Transverse colon (tissue), 4 donors: Measurements from ENCODE around the gene YIPF7. TPM values are rescaled to one million over a fixed set of nuclear protein-coding genes. Genes with fewer than 3 reads are reported as not detected.

Experiments
- DNase-seq: peaks from one replicate; pipeline ENCODE4 v3.0.0-alpha.2; 2019
- H3K27ac ChIP-seq, 4 donors: fragments of 200-600 bp; sonication (generic); 2 replicates each; pipeline ENCODE4 v1.5.1; 2016 to 2018; ENCODE audit warnings: inconsistent platforms in 4 of 4
- H3K27me3 ChIP-seq: fragments of 200-600 bp; sonication (generic); 2 replicates; pipeline ENCODE4 v1.5.1; 2017; ENCODE audit warnings: inconsistent platforms
- H3K36me3 ChIP-seq, 4 donors: fragments of 200-600 bp; sonication (generic); 2 replicates each; pipeline ENCODE4 v1.5.1; 2017 to 2019; ENCODE audit warnings: inconsistent platforms in 4 of 4
- H3K4me1 ChIP-seq, 4 donors: fragments of 200-600 bp; sonication (generic); 2 replicates each; pipeline ENCODE4 v1.5.1; 2017 to 2020; ENCODE audit warnings: inconsistent platforms in 4 of 4
- H3K4me3 ChIP-seq, 4 donors: fragments of 200-600 bp; sonication (generic); 1 replicate in 1 of 4; 2 replicates in 3 of 4; pipeline versions ENCODE4 v1.5.1 to v1.6.1; 2017 to 2019; ENCODE audit warnings: inconsistent platforms in 4 of 4
- H3K9me3 ChIP-seq, 2 donors: fragments of 200-600 bp; sonication (generic); 2 replicates each; pipeline ENCODE4 v1.5.1; 2017 to 2019; ENCODE audit warnings: inconsistent platforms in 2 of 2
- EP300 ChIP-seq: sonication (generic); formaldehyde crosslinking; IDR thresholded peaks from one replicate; pipeline ENCODE4 v1.6.1; 2017; ENCODE audit warnings: antibody characterized with exemption, low read depth
- POLR2A ChIP-seq: fragments of 450-650 bp; IDR thresholded peaks from one replicate; pipeline ENCODE4 v1.6.1; 2016; ENCODE audit warnings: antibody characterized with exemption, mild to moderate bottlenecking, moderate library complexity
- POLR2AphosphoS5 ChIP-seq, 3 donors: sonication (generic); formaldehyde crosslinking; IDR thresholded peaks; one replicate each; pipeline ENCODE4 v1.6.1; 2016; ENCODE audit warnings: antibody characterized with exemption in 3 of 3
- WGBS, 2 donors: methylation state at CpG; one replicate each; pipeline ENCODE4 v1.1.5; 2018; ENCODE audit warnings: low coverage in 1 of 2; 5-methylcytosine and 5-hydroxymethylcytosine counted together
- in situ Hi-C, 4 donors: fragments of 200-750 bp; cut with MboI; loops; one replicate each; pipeline versions ENCODE4 v1.15.0 to v1.15.1; 2017; ENCODE audit warnings: low sequenced_read_pairs in 3 of 4, low pct_ligation_motif_present in 1 of 4, low pct_unique_long_range_greater_than_20kb in 1 of 4
- intact Hi-C: fragments of 100-400 bp; cut with DNase I; formaldehyde crosslinking; loops from one replicate; pipeline ENCODE4 v1.15.1; 2023; ENCODE audit warnings: low total_unique reads
- total RNA-seq, 4 donors: library from RNA; depleted of rRNA; stranded (reverse); fragments of >200 nt; gene quantifications; one replicate each; pipeline ENCODE4 v1.1.0, GENCODE V29; 2016
- TF ChIP-seq, protein P1 (sequence below), 5 experiments: fragments of 200-600 bp in 3 of 5; fragments of 450-650 bp in 2 of 5; sonication (generic) in 3 of 5; IDR thresholded peaks; 1 replicate in 2 of 5; 2 replicates in 3 of 5; pipeline ENCODE4 v1.5.1; 2016 to 2017; ENCODE audit warnings: antibody characterized with exemption in 5 of 5, inconsistent platforms in 3 of 5, mild to moderate bottlenecking in 2 of 5, moderate library complexity in 1 of 5

Gene YIPF7
- total RNA-seq, 4 donors from 2014 or later: not detected

DNA sequence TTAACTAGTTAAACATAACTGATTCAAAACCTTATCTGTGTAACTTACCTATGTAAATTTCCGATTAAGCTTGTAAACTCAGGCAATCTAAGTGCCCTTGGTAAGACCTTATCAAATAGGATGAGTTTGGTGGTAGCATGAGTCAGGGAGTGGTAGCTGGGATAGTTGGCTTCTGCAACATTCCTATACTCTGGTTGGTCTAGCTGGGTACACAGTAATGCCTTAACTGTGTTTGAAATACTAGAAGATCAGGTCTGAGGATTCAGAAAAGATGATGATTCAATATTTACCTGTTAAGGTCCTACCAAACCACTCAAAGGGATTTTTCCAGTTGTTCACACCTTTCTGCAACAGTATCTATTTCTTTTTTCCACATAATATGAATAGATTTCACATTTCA lies 5.3 kb downstream of the YIPF7 start:
- DNase-seq: no peak
- H3K4me3 ChIP-seq: no peak overlapping the region
- in situ Hi-C loops (no loop called here), intact Hi-C loops (loop anchor here (5.0 kb wide), 1 partner anchor 971 kb away; no protein-coding TSS in a partner anchor)
- TF ChIP-seq EP300: no peak
- TF ChIP-seq POLR2A: no peak
- TF ChIP-seq, protein P1, sequence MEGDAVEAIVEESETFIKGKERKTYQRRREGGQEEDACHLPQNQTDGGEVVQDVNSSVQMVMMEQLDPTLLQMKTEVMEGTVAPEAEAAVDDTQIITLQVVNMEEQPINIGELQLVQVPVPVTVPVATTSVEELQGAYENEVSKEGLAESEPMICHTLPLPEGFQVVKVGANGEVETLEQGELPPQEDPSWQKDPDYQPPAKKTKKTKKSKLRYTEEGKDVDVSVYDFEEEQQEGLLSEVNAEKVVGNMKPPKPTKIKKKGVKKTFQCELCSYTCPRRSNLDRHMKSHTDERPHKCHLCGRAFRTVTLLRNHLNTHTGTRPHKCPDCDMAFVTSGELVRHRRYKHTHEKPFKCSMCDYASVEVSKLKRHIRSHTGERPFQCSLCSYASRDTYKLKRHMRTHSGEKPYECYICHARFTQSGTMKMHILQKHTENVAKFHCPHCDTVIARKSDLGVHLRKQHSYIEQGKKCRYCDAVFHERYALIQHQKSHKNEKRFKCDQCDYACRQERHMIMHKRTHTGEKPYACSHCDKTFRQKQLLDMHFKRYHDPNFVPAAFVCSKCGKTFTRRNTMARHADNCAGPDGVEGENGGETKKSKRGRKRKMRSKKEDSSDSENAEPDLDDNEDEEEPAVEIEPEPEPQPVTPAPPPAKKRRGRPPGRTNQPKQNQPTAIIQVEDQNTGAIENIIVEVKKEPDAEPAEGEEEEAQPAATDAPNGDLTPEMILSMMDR (IDR thresholded peaks at IDR 0.05): no peak
- TF ChIP-seq POLR2AphosphoS5 (IDR thresholded peaks at IDR 0.05): no peak
- WGBS, 2 donors: 58 to 77% methylated on average over 1 of the region's 1 CpG
- no peaks in the 10 kb centered on the region for H3K27me3 ChIP-seq
- no peaks in the 10 kb centered on the region for H3K36me3 ChIP-seq
- H3K27ac ChIP-seq: no peak overlapping the region
- no peaks in the 10 kb centered on the region for H3K9me3 ChIP-seq
- no peaks in the 10 kb centered on the region for H3K4me1 ChIP-seq

DNA sequence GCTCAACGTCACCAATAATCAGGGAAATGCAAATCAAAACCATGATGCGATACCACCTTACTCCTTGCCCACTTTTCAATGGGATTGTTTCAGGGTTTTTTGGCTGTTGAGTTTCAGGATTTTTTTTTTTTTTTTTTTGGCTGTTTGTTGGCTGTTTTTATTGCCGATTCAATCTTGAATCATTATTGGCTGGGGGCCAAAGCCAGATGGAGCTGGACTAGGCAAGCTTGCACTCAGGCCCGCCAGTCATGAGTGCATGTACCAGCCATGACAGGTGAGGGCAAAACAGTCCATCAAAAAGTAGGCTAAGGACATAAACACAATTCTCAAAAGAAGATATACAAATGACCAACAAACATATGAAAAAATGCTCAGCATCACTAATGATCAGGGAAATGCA lies 13.3 kb downstream of the YIPF7 start:
- intact Hi-C loops (no loop called here), in situ Hi-C loops (no loop called here)
- TF ChIP-seq, protein P1 (IDR thresholded peaks at IDR 0.05): no peak
- TF ChIP-seq POLR2AphosphoS5 (IDR thresholded peaks at IDR 0.05): no peak
- TF ChIP-seq POLR2A: no peak
- no peak for TF ChIP-seq EP300
- Histone ChIP-seq H3K9me3 (no peaks in the 10 kb centered on the region), H3K27ac (no peak overlapping the region), H3K36me3 (no peaks in the 10 kb centered on the region), H3K4me3 (no peak overlapping the region), H3K27me3 (no peaks in the 10 kb centered on the region), H3K4me1 (no peaks in the 10 kb centered on the region)
- no peak for DNase-seq
- 53 to 71% methylated on average over 4 of the region's 4 CpGs for WGBS, 2 donors

DNA sequence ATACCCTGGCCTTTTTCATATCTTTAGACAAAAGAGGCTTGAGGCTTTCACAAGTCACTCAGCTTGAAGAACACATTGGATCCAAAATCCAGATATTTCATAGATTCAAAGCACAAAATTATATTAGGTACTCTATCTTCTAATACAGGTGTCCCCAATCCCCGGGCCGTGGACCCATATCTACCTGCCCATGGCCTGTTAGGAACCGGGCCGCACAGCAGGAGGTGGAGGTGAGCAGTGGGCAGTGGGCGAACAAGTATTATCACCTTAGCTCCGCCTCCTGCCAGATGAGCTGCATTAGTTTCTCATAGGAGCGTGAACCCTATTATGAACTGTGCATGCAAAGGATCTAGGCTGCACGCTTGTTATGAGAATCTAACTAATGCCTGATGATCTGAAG lies 18.7 kb downstream of the YIPF7 start:
- intact Hi-C loops: no loop called here
- TF ChIP-seq EP300 (no peak), POLR2AphosphoS5 (IDR thresholded peaks at IDR 0.05) (no peak), POLR2A (no peak)
- TF ChIP-seq, protein P1 (IDR thresholded peaks at IDR 0.05): no peak
- 78 to 83% methylated on average over 7 to 8 of the region's 8 CpGs for WGBS, 2 donors
- Histone ChIP-seq H3K27me3 (no peaks in the 10 kb centered on the region), H3K4me3 (no peak overlapping the region), H3K9me3 (no peaks in the 10 kb centered on the region), H3K4me1 (no peaks in the 10 kb centered on the region), H3K27ac (no peak overlapping the region), H3K36me3 (no peaks in the 10 kb centered on the region)
- no peak for DNase-seq
- in situ Hi-C loops: no loop called here

DNA sequence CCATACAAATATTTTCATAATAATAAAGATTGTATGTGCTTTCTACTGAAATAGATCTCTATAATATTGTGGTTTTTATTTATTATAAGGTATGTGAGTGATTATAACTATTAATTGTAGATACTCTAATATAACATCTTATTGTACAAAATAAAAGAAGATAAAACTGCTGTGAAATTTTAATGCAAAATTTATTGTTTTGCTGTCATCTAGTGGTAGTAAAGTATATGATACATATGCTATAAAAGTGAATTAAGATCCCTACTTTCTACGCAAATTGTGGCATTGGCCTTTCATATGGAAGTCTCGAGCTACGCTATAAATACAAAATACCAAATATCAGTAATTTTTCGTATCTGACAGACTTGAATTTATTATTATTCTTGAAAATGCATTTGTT lies 19.3 kb downstream of the YIPF7 start:
- DNase-seq: no peak
- in situ Hi-C loops: no loop called here
- Histone ChIP-seq H3K27me3 (no peaks in the 10 kb centered on the region), H3K4me1 (no peaks in the 10 kb centered on the region), H3K27ac (no peak overlapping the region), H3K9me3 (no peaks in the 10 kb centered on the region), H3K36me3 (no peaks in the 10 kb centered on the region), H3K4me3 (no peak overlapping the region)
- 66 to 68% methylated on average over 4 of the region's 4 CpGs for WGBS, 2 donors
- intact Hi-C loops: no loop called here
- TF ChIP-seq POLR2AphosphoS5 (IDR thresholded peaks at IDR 0.05): no peak

DNA sequence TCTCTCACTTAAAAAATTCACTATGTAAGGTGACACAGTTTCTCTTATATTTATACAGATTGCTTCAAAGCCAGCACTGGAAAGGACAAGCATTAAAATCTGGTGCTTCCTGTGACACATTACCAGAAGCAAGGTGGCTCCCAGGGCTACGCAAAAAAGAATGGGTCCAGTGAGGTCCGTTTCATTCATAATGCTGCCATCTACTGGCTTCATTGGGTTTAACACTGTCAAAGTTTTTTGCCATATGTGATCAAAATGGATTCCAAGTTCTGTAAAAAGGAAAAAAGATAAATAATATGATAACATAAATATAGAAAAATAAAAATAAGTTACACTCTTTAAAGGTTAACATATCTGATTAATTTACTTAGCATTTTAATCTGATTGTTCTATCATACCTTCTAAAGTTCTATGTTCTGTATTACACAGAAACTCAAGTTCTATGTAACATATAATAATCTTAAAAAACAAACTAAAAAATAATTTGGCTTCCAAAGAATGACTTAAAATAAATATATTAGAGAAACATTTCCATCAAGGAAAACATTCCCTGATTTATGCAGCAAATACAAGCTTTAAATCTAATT lies 22.1 kb downstream of the YIPF7 start:
- Histone ChIP-seq H3K27ac (no peak overlapping the region), H3K4me1 (no peaks in the 10 kb centered on the region), H3K27me3 (no peaks in the 10 kb centered on the region), H3K9me3 (no peaks in the 10 kb centered on the region), H3K36me3 (no peaks in the 10 kb centered on the region), H3K4me3 (no peak overlapping the region)
- intact Hi-C loops: no loop called here
- TF ChIP-seq, protein P1 (IDR thresholded peaks at IDR 0.05): peak; percentile 24 to 67 (median 58)
- TF ChIP-seq EP300 (no peak), POLR2A (no peak), POLR2AphosphoS5 (IDR thresholded peaks at IDR 0.05) (no peak)
- in situ Hi-C loops: no loop called here
- no peak for DNase-seq
- 4% methylated on average over 2 of the region's 2 CpGs for WGBS, 2 donors
